Lower leg skin (tissue), 4 donors: Measurements from ENCODE around the gene KCNC2. TPM values are rescaled to one million over a fixed set of nuclear protein-coding genes. Genes with fewer than 3 reads are reported as not detected.

ENCODE experiments used
- DNase-seq, 2 donors: peaks; one replicate each; pipeline ENCODE4 v3.0.0-alpha.2; 2019; ENCODE audit warnings: low spot score in 2 of 2
- H3K4me3 ChIP-seq: fragments of 200-600 bp; sonication (generic); 2 replicates; pipeline ENCODE4 v1.5.1; 2017; ENCODE audit warnings: mild to moderate bottlenecking, low read depth; ENCODE audit not compliant: poor library complexity, severe bottlenecking
- CTCF ChIP-seq, 3 donors: fragments of 450-650 bp; IDR thresholded peaks; one replicate each; pipeline ENCODE4 v1.5.1; 2016; ENCODE audit warnings: antibody characterized with exemption in 3 of 3, mild to moderate bottlenecking in 3 of 3, moderate library complexity in 2 of 3
- POLR2A ChIP-seq, 2 donors: fragments of 450-650 bp; IDR thresholded peaks; one replicate each; pipeline ENCODE4 v1.6.1; 2016 to 2017; ENCODE audit warnings: antibody characterized with exemption in 2 of 2, mild to moderate bottlenecking in 1 of 2, moderate library complexity in 1 of 2
- whole genome bisulfite sequencing, 2 donors: methylation state at CpG; one replicate each; pipeline ENCODE4 v1.1.5; 2018; 5-methylcytosine and 5-hydroxymethylcytosine counted together
- intact Hi-C: fragments of 100-400 bp; cut with DNase I; formaldehyde crosslinking; loops from one replicate; pipeline ENCODE4 v1.15.0; 2023; ENCODE audit warnings: low total_unique reads
- total RNA-seq, 4 donors: library from RNA; depleted of rRNA; stranded (reverse); fragments of >200 nt; gene quantifications; one replicate each; pipeline ENCODE4 v1.1.0, GENCODE V29; 2016

KCNC2 gene
- total RNA-seq, 4 donors from 2014 or later = 0.10 TPM; not detected in 3

- TF ChIP-seq POLR2A (IDR thresholded peaks at IDR 0.05) (no peak), CTCF (IDR thresholded peaks at IDR 0.05) (no peak)
- H3K4me3 ChIP-seq = no peak overlapping the region
- 42 to 46% methylated on average over 1 of the region's 1 CpG for WGBS, 2 donors
- DNase-seq = no peak
- intact Hi-C loops = no loop called here
Observed at GRCh38 chr12:75135026-75135425, 74.6 kb downstream of the KCNC2 start.

- no peak overlapping the region for H3K4me3 ChIP-seq
- WGBS, 2 donors = 44% methylated on average over 3 of the region's 3 CpGs
- DNase-seq = no peak
- intact Hi-C loops = no loop called here
- TF ChIP-seq CTCF (IDR thresholded peaks at IDR 0.05) = no peak
- TF ChIP-seq POLR2A (IDR thresholded peaks at IDR 0.05) = no peak
Observed at GRCh38 chr12:75130811-75131210, 78.8 kb downstream of the KCNC2 start.

- no peak overlapping the region for H3K4me3 ChIP-seq
- TF ChIP-seq POLR2A (IDR thresholded peaks at IDR 0.05) = no peak
- TF ChIP-seq CTCF (IDR thresholded peaks at IDR 0.05) = no peak
- 79 to 84% methylated on average over 2 of the region's 2 CpGs for WGBS, 2 donors
- intact Hi-C loops = no loop called here
- no peak for DNase-seq
Observed at GRCh38 chr12:75129275-75129674, 80.4 kb downstream of the KCNC2 start.

- TF ChIP-seq POLR2A (IDR thresholded peaks at IDR 0.05) = no peak
- no peak for TF ChIP-seq CTCF (IDR thresholded peaks at IDR 0.05)
- WGBS, 2 donors = 80 to 84% methylated on average over 2 of the region's 2 CpGs
- H3K4me3 ChIP-seq = no peak overlapping the region
- intact Hi-C loops = no loop called here
- no peak for DNase-seq
Observed at GRCh38 chr12:75121036-75121705, 88.5 kb downstream of the KCNC2 start.

- DNase-seq = no peak
- WGBS, 2 donors = 19 to 45% methylated on average over 1 of the region's 1 CpG
Observed at GRCh38 chr12:75120311-75120711, 89.3 kb downstream of the KCNC2 start.

More at GRCh38 chr12:75120311-75120711, 89.3 kb downstream of the KCNC2 start:
- intact Hi-C loops = no loop called here
- no peak for TF ChIP-seq POLR2A (IDR thresholded peaks at IDR 0.05)
- no peak for TF ChIP-seq CTCF (IDR thresholded peaks at IDR 0.05)
- no peak overlapping the region for H3K4me3 ChIP-seq
